VCaP (cell line): ENCODE data around the gene CAMTA1.
"Not testable (repeated sequence)": the region's sequence is repeated elsewhere in the genome, so short reads cannot be mapped to it uniquely, and the experiment has no call there.

Experiments used
- H3K27ac ChIP-seq: fragments of 450-650 bp; 2 replicates; pipeline ENCODE4 v1.5.1; 2017
- TF ChIP-seq, protein P1 (sequence below): fragments of 450-650 bp; conservative IDR thresholded peaks from 2 replicates; pipeline ENCODE4 v1.5.1; 2017; ENCODE audit warnings: mild to moderate bottlenecking, moderate library complexity

CAMTA1 gene

DNA sequence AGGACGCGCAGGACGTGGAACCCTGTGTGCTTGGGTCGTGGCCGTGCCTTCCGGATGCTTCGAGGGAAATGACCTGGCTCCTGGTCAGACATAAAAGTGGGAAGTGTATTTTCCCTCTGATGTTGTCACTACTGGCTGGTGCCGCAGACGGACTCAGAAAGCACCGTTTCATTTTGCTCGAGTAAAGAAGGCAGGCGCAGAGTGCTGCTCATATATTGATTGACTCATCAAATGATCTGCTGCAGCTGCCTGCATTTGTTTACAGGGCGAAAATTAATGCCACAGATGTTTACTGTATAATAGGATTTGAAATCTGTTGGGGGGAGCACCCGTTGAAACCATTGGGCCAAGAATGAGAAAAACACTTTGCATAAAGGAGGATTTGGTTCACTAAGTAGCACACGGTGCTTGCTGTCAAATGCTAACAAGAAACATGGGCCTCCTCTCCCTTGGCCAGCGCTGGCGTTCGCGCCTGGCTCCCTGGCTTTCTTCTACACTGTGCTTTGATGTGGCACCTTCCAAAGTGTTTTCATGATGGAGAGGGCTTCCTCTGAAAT lies 365.5 kb downstream of the CAMTA1 start:
- no peak overlapping the region for H3K27ac ChIP-seq
- TF ChIP-seq, protein P1, sequence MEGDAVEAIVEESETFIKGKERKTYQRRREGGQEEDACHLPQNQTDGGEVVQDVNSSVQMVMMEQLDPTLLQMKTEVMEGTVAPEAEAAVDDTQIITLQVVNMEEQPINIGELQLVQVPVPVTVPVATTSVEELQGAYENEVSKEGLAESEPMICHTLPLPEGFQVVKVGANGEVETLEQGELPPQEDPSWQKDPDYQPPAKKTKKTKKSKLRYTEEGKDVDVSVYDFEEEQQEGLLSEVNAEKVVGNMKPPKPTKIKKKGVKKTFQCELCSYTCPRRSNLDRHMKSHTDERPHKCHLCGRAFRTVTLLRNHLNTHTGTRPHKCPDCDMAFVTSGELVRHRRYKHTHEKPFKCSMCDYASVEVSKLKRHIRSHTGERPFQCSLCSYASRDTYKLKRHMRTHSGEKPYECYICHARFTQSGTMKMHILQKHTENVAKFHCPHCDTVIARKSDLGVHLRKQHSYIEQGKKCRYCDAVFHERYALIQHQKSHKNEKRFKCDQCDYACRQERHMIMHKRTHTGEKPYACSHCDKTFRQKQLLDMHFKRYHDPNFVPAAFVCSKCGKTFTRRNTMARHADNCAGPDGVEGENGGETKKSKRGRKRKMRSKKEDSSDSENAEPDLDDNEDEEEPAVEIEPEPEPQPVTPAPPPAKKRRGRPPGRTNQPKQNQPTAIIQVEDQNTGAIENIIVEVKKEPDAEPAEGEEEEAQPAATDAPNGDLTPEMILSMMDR = no peak

DNA sequence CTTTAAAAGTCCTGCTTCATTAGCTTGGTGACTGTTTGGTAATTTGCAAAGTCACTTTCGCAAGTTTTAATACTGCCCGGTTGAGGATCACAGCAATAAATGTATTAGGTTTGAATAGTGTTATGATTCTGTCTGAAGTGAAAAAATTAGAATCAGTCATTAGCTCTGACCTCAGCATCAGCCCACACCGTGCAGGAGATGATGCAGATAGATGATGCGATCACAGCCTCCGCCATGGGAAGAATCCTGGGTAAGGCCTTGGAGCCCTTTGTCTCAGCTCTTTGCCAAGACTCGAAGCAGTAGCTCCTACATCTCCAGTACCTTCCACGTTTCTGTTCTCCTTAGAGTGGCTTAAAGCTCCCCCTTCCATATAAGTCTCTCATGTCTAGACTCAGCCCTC lies 366.7 kb downstream of the CAMTA1 start:
- TF ChIP-seq, protein P1 = no peak
- H3K27ac ChIP-seq = no peak overlapping the region

DNA sequence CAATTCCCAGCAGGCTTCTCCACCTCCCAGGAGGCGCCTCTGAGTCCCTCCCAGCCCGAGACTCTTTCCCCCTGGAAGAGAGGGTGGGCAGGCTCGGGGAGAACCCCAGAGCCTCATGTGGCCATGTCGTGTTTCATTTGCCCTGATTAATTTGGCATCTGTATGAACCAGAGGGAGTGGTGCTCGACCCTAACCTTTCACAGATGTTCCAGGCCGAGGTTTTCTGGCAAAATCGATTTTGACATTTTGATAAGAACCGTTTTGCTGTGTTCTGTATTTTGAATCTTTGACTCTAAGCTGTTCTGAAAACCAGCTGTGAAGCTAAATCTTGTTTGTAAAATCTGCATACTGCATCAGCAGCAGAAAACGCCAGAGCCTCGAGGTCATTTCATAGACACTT lies 367.4 kb downstream of the CAMTA1 start:
- no peak overlapping the region for H3K27ac ChIP-seq
- TF ChIP-seq, protein P1 = no peak

DNA sequence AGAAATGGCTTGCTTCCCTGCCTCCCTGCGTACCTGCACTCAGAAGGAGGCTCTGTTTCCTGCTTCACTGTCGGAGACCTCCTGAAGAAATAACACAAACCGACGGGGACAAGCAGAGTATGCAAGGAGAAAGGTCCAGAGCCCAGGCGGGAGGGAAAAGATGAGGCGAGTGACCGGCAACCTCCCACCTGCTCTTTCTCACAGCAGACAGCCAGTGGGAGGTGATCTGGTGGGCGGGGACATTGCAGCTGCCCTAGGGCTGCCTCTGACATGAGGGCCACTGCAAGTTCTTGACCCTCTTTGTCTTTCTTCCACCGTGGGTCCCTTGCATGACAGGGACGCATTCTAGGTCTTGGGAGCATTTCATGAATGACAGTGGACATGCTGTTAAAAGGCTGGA lies 368.2 kb downstream of the CAMTA1 start:
- TF ChIP-seq, protein P1 = no peak
- H3K27ac ChIP-seq = no peak overlapping the region

DNA sequence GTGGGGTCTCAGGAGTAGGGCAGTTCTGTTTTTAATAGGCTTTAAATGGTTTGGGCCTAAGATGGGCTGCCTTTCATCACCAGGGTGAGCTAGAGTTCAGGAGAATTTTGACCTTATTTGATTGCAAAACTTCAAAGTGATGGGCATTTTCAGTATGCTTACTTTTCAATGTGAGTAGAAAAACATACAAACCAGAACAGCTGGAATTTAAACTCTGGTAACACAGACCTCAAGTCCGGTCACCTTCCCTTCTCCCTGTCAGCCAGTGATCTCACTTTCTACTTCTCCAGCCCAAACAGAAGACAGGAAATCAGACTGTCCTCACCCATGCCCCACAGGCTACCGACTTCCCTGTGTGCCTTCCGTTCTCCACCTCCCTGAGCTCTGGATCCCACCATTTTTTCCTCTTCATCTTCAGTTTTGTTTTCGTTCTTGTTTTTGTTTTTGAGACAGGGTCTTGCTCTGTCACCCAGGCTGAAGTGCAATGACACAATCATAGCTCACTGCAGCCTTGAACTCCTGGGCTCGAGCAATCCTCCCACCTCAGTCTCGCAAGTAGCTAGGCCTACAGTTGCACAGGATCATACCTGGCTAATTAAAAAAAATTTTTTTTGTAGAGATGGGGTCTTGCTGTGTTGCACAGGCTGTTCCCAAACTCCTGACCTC lies 374.0 kb downstream of the CAMTA1 start:
- TF ChIP-seq, protein P1 = no peak
- no peak overlapping the region for H3K27ac ChIP-seq

DNA sequence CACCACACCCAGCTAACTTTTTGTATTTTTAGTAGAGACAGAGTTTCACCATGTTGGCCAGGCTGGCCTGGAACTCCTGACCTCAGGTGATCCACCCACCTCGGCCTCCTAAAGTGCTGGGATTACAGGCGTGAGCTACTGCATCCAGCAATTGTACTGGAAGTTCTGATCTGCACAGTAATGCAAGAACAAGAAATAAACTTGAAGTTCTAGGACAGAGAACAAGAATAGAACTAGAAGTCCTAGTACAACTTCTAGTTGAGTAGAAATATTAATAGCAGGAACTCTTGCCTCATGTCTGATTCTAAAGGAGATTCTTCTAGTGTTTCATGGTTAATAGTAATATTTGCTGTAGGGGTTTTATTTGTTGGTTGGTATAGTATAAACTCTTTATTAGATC lies 383.3 kb downstream of the CAMTA1 start:
- H3K27ac ChIP-seq = not testable (repeated sequence)

DNA sequence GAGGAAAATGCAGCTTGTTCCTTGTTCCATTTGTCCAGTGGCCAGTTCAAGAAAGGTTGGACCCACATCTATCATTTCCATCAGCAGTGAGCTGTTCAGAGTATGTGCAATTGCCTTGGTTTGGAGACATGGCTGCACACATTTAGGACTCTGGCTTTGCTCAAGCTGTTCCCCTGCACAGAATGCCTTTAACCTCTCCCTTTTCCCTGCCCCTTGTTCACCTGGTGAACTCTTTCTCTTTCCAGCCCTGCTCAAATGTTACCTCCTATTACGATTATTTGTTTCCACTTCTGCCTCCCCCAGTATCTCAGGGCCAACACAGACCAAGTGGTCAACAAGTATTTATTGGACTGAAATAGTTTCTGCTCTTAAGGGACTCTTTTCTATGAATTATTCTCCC lies 385.9 kb downstream of the CAMTA1 start:
- TF ChIP-seq, protein P1 = no peak
- H3K27ac ChIP-seq = no peak overlapping the region

DNA sequence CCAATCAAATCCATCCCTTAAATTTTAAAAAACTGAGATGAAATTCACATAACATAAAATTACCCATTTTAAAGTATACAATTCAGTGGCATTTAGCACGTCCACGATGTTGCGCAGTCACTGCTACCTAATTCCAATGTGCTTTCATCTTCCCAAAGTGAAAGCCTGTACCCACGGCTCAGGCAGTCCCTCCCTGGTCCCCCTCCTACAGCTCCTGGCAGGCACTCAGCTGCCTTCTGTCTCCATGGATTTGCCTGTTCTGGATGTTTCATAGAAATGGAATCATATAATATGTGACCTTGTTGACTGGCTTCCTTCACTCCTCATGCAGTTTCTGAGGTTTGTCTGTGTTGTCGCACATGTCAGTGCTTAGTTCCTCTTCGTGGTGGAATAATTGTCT lies 386.3 kb downstream of the CAMTA1 start:
- TF ChIP-seq, protein P1 = no peak
- no peak overlapping the region for H3K27ac ChIP-seq
